Gastroesophageal sphincter (tissue), 3 donors: ENCODE results near the gene RNF213.

Experiments used
- CTCF ChIP-seq, 4 experiments: fragments of 200-600 bp in 2 of 4; fragments of 450-650 bp in 2 of 4; sonication (generic) in 1 of 4; IDR thresholded peaks; one replicate each; pipeline ENCODE4 v1.5.1; 2017 to 2019; ENCODE audit warnings: antibody characterized with exemption in 4 of 4, mild to moderate bottlenecking in 2 of 4, moderate library complexity in 2 of 4
- EP300 ChIP-seq: sonication (generic); formaldehyde crosslinking; IDR thresholded peaks from one replicate; pipeline ENCODE4 v1.6.1; 2017; ENCODE audit warnings: antibody characterized with exemption, mild to moderate bottlenecking
- POLR2A ChIP-seq, 2 donors: fragments of 450-650 bp; IDR thresholded peaks; one replicate each; pipeline ENCODE4 v1.6.1; 2017; ENCODE audit warnings: antibody characterized with exemption in 2 of 2, mild to moderate bottlenecking in 2 of 2, moderate library complexity in 1 of 2
- POLR2AphosphoS5 ChIP-seq: sonication (generic); formaldehyde crosslinking; IDR thresholded peaks from one replicate; pipeline ENCODE4 v1.6.1; 2017; ENCODE audit warnings: antibody characterized with exemption

- TF ChIP-seq CTCF (IDR thresholded peaks at IDR 0.05) (no peak), POLR2AphosphoS5 (no peak), EP300 (no peak), POLR2A (IDR thresholded peaks at IDR 0.05) (no peak)
Observed at GRCh38 chr17:80312621-80313135, 52.0 kb downstream of the RNF213 start.
